Peyer's patch (tissue), 4 donors: ENCODE data around the gene GPRIN3. TPM values are rescaled to one million over a fixed set of nuclear protein-coding genes. Genes with fewer than 3 reads are reported as not detected.

Experiments
- DNase-seq, 3 donors: peaks; one replicate each; pipeline ENCODE4 v3.0.0-alpha.2; 2017 to 2019
- H3K27ac ChIP-seq, 4 donors: fragments of 200-600 bp; sonication (generic); one replicate each; pipeline ENCODE4 v1.5.1; 2016 to 2019
- H3K27me3 ChIP-seq, 2 donors: fragments of 200-600 bp; sonication (generic); one replicate each; pipeline ENCODE4 v1.5.1; 2019
- H3K36me3 ChIP-seq, 3 donors: fragments of 200-600 bp; sonication (generic); one replicate each; pipeline ENCODE4 v1.5.1; 2016 to 2019
- H3K4me1 ChIP-seq, 4 donors: fragments of 200-600 bp; sonication (generic); one replicate each; pipeline ENCODE4 v1.5.1; 2016 to 2019
- H3K4me3 ChIP-seq, 4 donors: fragments of 200-600 bp; sonication (generic); 1 replicate in 3 of 4; 2 replicates in 1 of 4; pipeline ENCODE4 v1.5.1; 2016 to 2019; ENCODE audit warnings: mild to moderate bottlenecking in 1 of 4
- H3K9me3 ChIP-seq, 4 donors: fragments of 200-600 bp; sonication (generic); one replicate each; pipeline ENCODE4 v1.5.1; 2016 to 2019; ENCODE audit warnings: mild to moderate bottlenecking in 1 of 4
- CTCF ChIP-seq, 6 experiments: fragments of 450-650 bp in 4 of 6; fragments of 200-600 bp in 2 of 6; sonication (generic) in 1 of 6; IDR thresholded peaks; one replicate each; pipeline ENCODE4 v1.5.1; 2017 to 2019; ENCODE audit warnings: antibody characterized with exemption in 6 of 6, mild to moderate bottlenecking in 3 of 6, moderate library complexity in 1 of 6
- POLR2A ChIP-seq, 2 donors: fragments of 450-650 bp; IDR thresholded peaks; one replicate each; pipeline ENCODE4 v1.5.1; 2017; ENCODE audit warnings: antibody characterized with exemption in 2 of 2, mild to moderate bottlenecking in 2 of 2, moderate library complexity in 2 of 2
- total RNA-seq, 4 donors: library from RNA; depleted of rRNA; stranded (reverse); fragments of >200 nt; gene quantifications; one replicate each; pipeline ENCODE4 v1.1.0, GENCODE V29; 2016

The GPRIN3 gene
- total RNA-seq, 4 donors from 2014 or later, result 13.1 to 26.8 (median 17.8) TPM

GRCh38 chr4:89300499-89300898 lies 7.1 kb downstream of the GPRIN3 start:
- Histone ChIP-seq H3K27me3 (no peaks in the 10 kb centered on the region), H3K27ac (peak overlapping the region; percentile 11 to 92 (median 72)), H3K4me3 (no peak overlapping the region), H3K9me3 (no peaks in the 10 kb centered on the region), H3K4me1 (peaks cover 0 to 52% (median 16%) of the 10 kb centered on the region in 4 donors), H3K36me3 (no peaks in the 10 kb centered on the region)
- no peak for TF ChIP-seq POLR2A (IDR thresholded peaks at IDR 0.05)
- no peak for TF ChIP-seq CTCF (IDR thresholded peaks at IDR 0.05)
- DNase-seq, result no peak

DNA sequence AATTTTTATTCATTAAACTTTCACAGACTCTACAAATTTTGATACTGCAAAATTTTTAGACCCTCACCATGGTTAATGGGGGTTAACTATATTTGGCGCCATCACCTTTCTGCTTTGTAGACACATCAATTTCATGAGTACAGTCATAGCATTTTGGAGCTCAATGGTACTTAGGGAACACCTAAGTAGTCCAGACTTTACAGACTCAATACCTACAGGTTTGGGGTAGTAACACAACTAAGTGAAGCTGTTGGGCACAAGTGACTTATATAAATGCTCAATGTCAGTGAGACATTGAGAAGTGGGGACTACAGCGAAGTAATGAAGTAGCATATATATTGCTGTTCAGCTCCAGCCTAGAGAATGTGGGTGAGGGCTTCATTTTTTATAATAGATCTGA lies 7.5 kb downstream of the GPRIN3 start:
- Histone ChIP-seq H3K9me3 (no peaks in the 10 kb centered on the region), H3K27me3 (no peaks in the 10 kb centered on the region), H3K4me1 (peaks cover 0 to 52% (median 18%) of the 10 kb centered on the region in 4 donors), H3K27ac (peak overlapping the region; percentile 11 to 92 (median 72)), H3K36me3 (no peaks in the 10 kb centered on the region), H3K4me3 (no peak overlapping the region)
- DNase-seq, result no peak
- TF ChIP-seq CTCF (IDR thresholded peaks at IDR 0.05) (no peak), POLR2A (IDR thresholded peaks at IDR 0.05) (no peak)

DNA sequence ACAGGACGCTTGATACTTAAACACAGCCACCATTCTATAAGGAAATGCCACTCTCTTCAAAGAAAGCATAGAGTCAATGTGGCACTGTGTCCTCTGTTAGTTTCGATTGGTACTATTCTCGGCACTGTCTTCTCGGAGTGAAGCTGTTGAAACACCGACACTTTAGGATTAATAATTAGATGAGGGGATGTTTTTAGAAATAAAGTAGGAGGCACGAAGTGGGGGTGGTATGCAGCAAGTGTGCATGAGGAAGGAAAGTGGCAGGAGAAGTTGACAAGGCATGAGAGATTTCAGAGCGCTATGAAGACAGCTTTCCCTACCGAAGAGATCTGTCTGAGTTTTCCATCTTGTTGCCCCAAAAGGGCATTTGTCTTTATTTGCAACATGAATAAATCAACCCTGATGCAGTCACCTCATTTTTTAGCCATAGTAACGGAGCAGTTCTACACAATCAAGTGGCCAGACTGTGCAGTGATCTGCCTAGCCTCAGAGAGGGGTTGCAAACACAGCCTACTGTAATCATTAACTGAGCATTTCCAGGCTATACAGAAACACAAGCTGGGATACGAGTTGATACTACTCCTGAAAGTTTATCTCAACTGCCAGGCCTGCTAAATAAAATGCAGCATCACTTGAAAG lies 8.3 kb downstream of the GPRIN3 start:
- Histone ChIP-seq H3K4me3 (peak overlapping the region; percentile 10 to 50 (median 29)), H3K4me1 (peaks cover 0 to 52% (median 21%) of the 10 kb centered on the region in 4 donors), H3K9me3 (no peaks in the 10 kb centered on the region), H3K27me3 (no peaks in the 10 kb centered on the region), H3K36me3 (no peaks in the 10 kb centered on the region), H3K27ac (peak overlapping the region; percentile 64 to 92 (median 72))
- TF ChIP-seq CTCF (IDR thresholded peaks at IDR 0.05), result no peak
- no peak for TF ChIP-seq POLR2A (IDR thresholded peaks at IDR 0.05)
- no peak for DNase-seq

- DNase-seq, result no peak
- TF ChIP-seq POLR2A (IDR thresholded peaks at IDR 0.05) (no peak), CTCF (IDR thresholded peaks at IDR 0.05) (peak in 4 of 6 experiments; percentile 9 to 41 (median 32))
- Histone ChIP-seq H3K36me3 (no peaks in the 10 kb centered on the region), H3K4me1 (peaks cover 0 to 57% (median 23%) of the 10 kb centered on the region in 4 donors), H3K27me3 (no peaks in the 10 kb centered on the region), H3K4me3 (peak overlapping the region; percentile 10 to 50 (median 29)), H3K9me3 (no peaks in the 10 kb centered on the region), H3K27ac (peak overlapping the region; percentile 64 to 92 (median 72))
These were observed 8.8 kb downstream of the GPRIN3 start for GRCh38 chr4:89298788-89299152.

DNA sequence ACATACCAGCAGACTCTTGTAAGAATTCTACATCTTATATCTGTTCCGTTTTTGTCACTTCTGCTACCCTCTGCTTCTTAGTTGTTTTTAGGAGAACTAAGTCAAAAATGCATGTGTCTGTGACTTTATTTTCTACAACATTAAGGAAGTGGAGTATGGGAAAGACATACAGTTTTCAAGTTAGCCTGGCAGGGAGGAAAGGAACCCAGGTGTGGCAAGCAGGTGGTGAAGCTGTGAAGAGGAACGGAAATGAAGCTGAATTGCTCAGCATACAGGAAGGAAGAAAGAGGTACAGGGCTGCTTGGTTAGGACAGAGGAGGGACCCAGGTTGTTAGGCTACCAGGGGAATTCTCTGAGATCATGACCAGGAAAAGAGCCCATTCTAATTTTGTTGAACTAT lies 9.4 kb downstream of the GPRIN3 start:
- Histone ChIP-seq H3K27ac (peak overlapping the region; percentile 64 to 92 (median 72)), H3K4me3 (no peak overlapping the region), H3K4me1 (peaks cover 0 to 60% (median 24%) of the 10 kb centered on the region in 4 donors), H3K27me3 (no peaks in the 10 kb centered on the region), H3K9me3 (no peaks in the 10 kb centered on the region), H3K36me3 (no peaks in the 10 kb centered on the region)
- peak in 2 of 3 donors; percentile 56 to 80 for DNase-seq
- TF ChIP-seq POLR2A (IDR thresholded peaks at IDR 0.05), result no peak
- no peak for TF ChIP-seq CTCF (IDR thresholded peaks at IDR 0.05)
